ENCODE measurements around the gene HIKESHI. TPM values are rescaled to one million over a fixed set of nuclear protein-coding genes. Genes with fewer than 3 reads are reported as not detected.

Gene HIKESHI
- total and polyA plus RNA-seq, 2 donors (not counting 1 experiment from before 2014, with no cell fraction given) = 24.4 to 28.0 TPM

GRCh38 chr11:86287468-86287796 is 14.6 kb upstream of the HIKESHI start:
- H3K4me1 ChIP-seq (ENCODE audit: control insufficient read depth in 2 of 2, insufficient read depth in 2 of 2, low read length in 2 of 2) = peaks cover 16 to 26% of the 10 kb centered on the region in 2 donors
- TF ChIP-seq EZH2 (IDR thresholded peaks at IDR 0.05; ENCODE audit: borderline replicate concordance, insufficient read depth, low read depth, low read length, poor library complexity, severe bottlenecking) = no peak
- TF ChIP-seq, protein P1, sequence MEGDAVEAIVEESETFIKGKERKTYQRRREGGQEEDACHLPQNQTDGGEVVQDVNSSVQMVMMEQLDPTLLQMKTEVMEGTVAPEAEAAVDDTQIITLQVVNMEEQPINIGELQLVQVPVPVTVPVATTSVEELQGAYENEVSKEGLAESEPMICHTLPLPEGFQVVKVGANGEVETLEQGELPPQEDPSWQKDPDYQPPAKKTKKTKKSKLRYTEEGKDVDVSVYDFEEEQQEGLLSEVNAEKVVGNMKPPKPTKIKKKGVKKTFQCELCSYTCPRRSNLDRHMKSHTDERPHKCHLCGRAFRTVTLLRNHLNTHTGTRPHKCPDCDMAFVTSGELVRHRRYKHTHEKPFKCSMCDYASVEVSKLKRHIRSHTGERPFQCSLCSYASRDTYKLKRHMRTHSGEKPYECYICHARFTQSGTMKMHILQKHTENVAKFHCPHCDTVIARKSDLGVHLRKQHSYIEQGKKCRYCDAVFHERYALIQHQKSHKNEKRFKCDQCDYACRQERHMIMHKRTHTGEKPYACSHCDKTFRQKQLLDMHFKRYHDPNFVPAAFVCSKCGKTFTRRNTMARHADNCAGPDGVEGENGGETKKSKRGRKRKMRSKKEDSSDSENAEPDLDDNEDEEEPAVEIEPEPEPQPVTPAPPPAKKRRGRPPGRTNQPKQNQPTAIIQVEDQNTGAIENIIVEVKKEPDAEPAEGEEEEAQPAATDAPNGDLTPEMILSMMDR (IDR thresholded peaks at IDR 0.05) = no peak
- peaks cover 3 to 6% of the 10 kb centered on the region in 2 experiments for H3K36me3 ChIP-seq (replicated peaks in 1 of 2; ENCODE audit: control extremely low read depth in 1 of 2, control insufficient read depth in 1 of 2, extremely low read depth in 1 of 2, insufficient read depth in 2 of 2, low read length in 1 of 2)
- peak overlapping the region; percentile 73 for H3K27ac Mint-ChIP-seq
- DNase-seq = no peak
- H3K27me3 ChIP-seq (replicated peaks in 1 of 4; ENCODE audit: control extremely low read depth in 1 of 4, control insufficient read depth in 3 of 4, insufficient read depth in 4 of 4, low read length in 3 of 4) = no peaks in the 10 kb centered on the region
- no peak overlapping the region for H2AFZ ChIP-seq (ENCODE audit: insufficient read depth, low read depth, low read length, poor library complexity, severe bottlenecking)
- peaks cover 7% of the 10 kb centered on the region for H3K79me2 ChIP-seq (ENCODE audit: control insufficient read depth, insufficient read depth, low read length)
- H3K27ac ChIP-seq (ENCODE audit: low read length in 2 of 2) = peak overlapping the region in 1 of 2 donors; percentile 61
- CTCF ChIA-PET = interaction anchor here (4.0 to 7.9 kb wide), 2 partner anchors 246 to 432 kb away, joined by 22 to 83 read pairs; partner anchors contain the start of gene CCDC83
- H3K9me3 Mint-ChIP-seq (ENCODE audit: insufficient read depth) = no peaks in the 10 kb centered on the region
- intact Hi-C loops (cut with micrococcal nuclease) = loop anchor here (5.0 kb wide), 1 partner anchor 40 kb away; no protein-coding TSS in a partner anchor
- peak overlapping the region; percentile 62 for H3K4me3 Mint-ChIP-seq
- H3K4me2 ChIP-seq (replicated peaks; ENCODE audit: low read depth, low read length, poor library complexity, severe bottlenecking) = peak overlapping the region; percentile 50
- no peaks in the 10 kb centered on the region for H4K20me1 ChIP-seq (ENCODE audit: control insufficient read depth, insufficient read depth, low read length, poor library complexity, severe bottlenecking)
- no peaks in the 10 kb centered on the region for H3K27me3 Mint-ChIP-seq
- ATAC-seq (ENCODE audit: low read depth) = no peak
- 83% methylated on average over 1 of the region's 2 CpGs for WGBS (ENCODE audit: insufficient coverage)
- peaks cover 31% of the 10 kb centered on the region for H3K4me1 Mint-ChIP-seq
- H3K9ac ChIP-seq (ENCODE audit: low read length) = no peak overlapping the region
- H3K4me3 ChIP-seq (ENCODE audit: control extremely low read depth in 1 of 5, extremely low read depth in 1 of 5, insufficient read depth in 1 of 5, low read depth in 2 of 5, low read length in 4 of 5) = no peak overlapping the region
- no peaks in the 10 kb centered on the region for H3K9me3 ChIP-seq (ENCODE audit: control extremely low read depth in 1 of 3, control insufficient read depth in 2 of 3, insufficient read depth in 1 of 3, low read length in 2 of 3)
- POLR2A ChIA-PET = no interaction called here

DNA sequence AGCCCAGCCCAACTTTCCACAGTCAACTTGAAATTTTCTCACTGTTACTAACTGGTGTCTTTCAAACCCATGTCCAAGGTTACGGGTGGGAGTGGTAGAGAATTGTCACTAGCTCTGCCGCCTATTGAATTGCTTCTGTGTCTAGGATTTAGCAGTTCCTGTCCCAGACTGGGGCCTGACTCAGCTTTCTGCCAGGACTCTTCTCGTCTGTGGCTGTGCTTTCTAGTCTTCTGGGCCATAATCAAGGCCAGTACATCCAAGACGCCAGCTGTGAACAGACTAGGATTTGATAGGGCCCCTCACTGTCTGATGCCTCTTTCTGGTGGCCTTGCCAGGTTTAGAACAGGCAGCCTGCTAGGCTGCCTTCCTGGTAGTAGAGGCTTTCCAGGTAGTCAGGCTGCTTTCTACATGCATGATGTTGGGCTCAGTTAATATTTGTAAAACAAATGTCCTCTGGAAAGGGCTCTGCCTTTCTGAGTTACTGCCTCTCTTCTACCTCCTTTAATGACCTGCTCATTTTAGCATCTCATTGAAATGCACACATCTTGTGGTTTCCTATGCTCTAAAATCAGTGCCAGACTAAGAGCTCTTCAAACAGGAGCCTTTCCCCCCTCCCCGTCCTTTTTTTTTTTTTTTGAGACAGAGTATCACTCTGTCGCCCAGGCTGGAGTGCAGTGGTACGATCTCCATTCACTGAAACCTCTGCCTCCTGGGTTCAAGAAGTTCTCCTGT is 13.1 kb upstream of the HIKESHI start:
- H4K20me1 ChIP-seq (ENCODE audit: control insufficient read depth, insufficient read depth, low read length, poor library complexity, severe bottlenecking) = no peaks in the 10 kb centered on the region
- ATAC-seq (ENCODE audit: low read depth) = no peak
- peaks cover 3 to 6% of the 10 kb centered on the region in 2 experiments for H3K36me3 ChIP-seq (replicated peaks in 1 of 2; ENCODE audit: control extremely low read depth in 1 of 2, control insufficient read depth in 1 of 2, extremely low read depth in 1 of 2, insufficient read depth in 2 of 2, low read length in 1 of 2)
- TF ChIP-seq, protein P1 (IDR thresholded peaks at IDR 0.05) = no peak
- TF ChIP-seq EZH2 (IDR thresholded peaks at IDR 0.05; ENCODE audit: borderline replicate concordance, insufficient read depth, low read depth, low read length, poor library complexity, severe bottlenecking) = no peak
- no peak overlapping the region for H3K4me3 Mint-ChIP-seq
- peaks cover 7% of the 10 kb centered on the region for H3K79me2 ChIP-seq (ENCODE audit: control insufficient read depth, insufficient read depth, low read length)
- H3K4me3 ChIP-seq (ENCODE audit: control extremely low read depth in 1 of 5, extremely low read depth in 1 of 5, insufficient read depth in 1 of 5, low read depth in 2 of 5, low read length in 4 of 5) = no peak overlapping the region
- peak overlapping the region; percentile 43 for H3K27ac Mint-ChIP-seq
- intact Hi-C loops (cut with micrococcal nuclease) = loop anchor here (5.0 kb wide), 1 partner anchor 42 kb away; no protein-coding TSS in a partner anchor
- H3K27me3 Mint-ChIP-seq = no peaks in the 10 kb centered on the region
- peaks cover 16 to 26% of the 10 kb centered on the region in 2 donors for H3K4me1 ChIP-seq (ENCODE audit: control insufficient read depth in 2 of 2, insufficient read depth in 2 of 2, low read length in 2 of 2)
- no peaks in the 10 kb centered on the region for H3K9me3 ChIP-seq (ENCODE audit: control extremely low read depth in 1 of 3, control insufficient read depth in 2 of 3, insufficient read depth in 1 of 3, low read length in 2 of 3)
- DNase-seq = peak; percentile 18
- peak overlapping the region in 1 of 2 donors; percentile 41 for H3K27ac ChIP-seq (ENCODE audit: low read length in 2 of 2)
- peaks cover 31% of the 10 kb centered on the region for H3K4me1 Mint-ChIP-seq
- no peaks in the 10 kb centered on the region for H3K9me3 Mint-ChIP-seq (ENCODE audit: insufficient read depth)
- ChIA-PET CTCF (interaction anchor here (0.7 to 7.9 kb wide), 5 partner anchors 15 to 436 kb away, joined by 3 to 83 read pairs (median 4); partner anchors contain the start of gene CCDC83), POLR2A (no interaction called here)
- 68% methylated on average over 3 of the region's 7 CpGs for WGBS (ENCODE audit: insufficient coverage)
- no peak overlapping the region for H3K4me2 ChIP-seq (replicated peaks; ENCODE audit: low read depth, low read length, poor library complexity, severe bottlenecking)
- no peaks in the 10 kb centered on the region for H3K27me3 ChIP-seq (replicated peaks in 1 of 4; ENCODE audit: control extremely low read depth in 1 of 4, control insufficient read depth in 3 of 4, insufficient read depth in 4 of 4, low read length in 3 of 4)
- no peak overlapping the region for H3K9ac ChIP-seq (ENCODE audit: low read length)
- no peak overlapping the region for H2AFZ ChIP-seq (ENCODE audit: insufficient read depth, low read depth, low read length, poor library complexity, severe bottlenecking)

All from B cell (primary cell).